SK-N-SH (cell line): Measurements from ENCODE around the gene TPCN2. TPM values are rescaled to one million over a fixed set of nuclear protein-coding genes. Genes with fewer than 3 reads are reported as not detected.

Source experiments
- CTCF ChIA-PET: fragments of 300-600, 350-600 bp; formaldehyde crosslinking; extraction: SDS; loops from one replicate; lab custom pipeline; 2021; lab: Yijun Ruan, JAX
- POLR2A ChIA-PET: fragments of 350-600 bp; sonication (Branson Sonifier 250); formaldehyde crosslinking; extraction: SDS; loops from one replicate; lab custom pipeline; 2020; ENCODE audit warnings: antibody characterized with exemption, inconsistent platforms; lab: Yijun Ruan, JAX
- DNase-seq: peaks from one replicate; pipeline ENCODE4 v3.0.0; 2012
- H2AFZ ChIP-seq: fragments of 200-600 bp; sonication (generic); 2 replicates; pipeline ENCODE4 v1.8.1; 2016; ENCODE audit warnings: antibody characterized with exemption, mild to moderate bottlenecking, low read depth
- H3F3A ChIP-seq: fragments of 200-600 bp; sonication (generic); replicated peaks from 2 replicates; pipeline ENCODE3; 2016; ENCODE audit warnings: antibody characterized with exemption, mild to moderate bottlenecking; ENCODE audit not compliant: insufficient read depth
- H3K27ac ChIP-seq, 2 experiments: fragments of 200-500 bp in 1 of 2; fragments of 200-600 bp in 1 of 2; sonication (Bioruptor generic) in 1 of 2; sonication (generic), shearing (Covaris generic) in 1 of 2; 2 replicates each; pipeline versions ENCODE4 v1.5.1 to v1.6.1; 2014 to 2016; ENCODE audit warnings: low read depth in 2 of 2, inconsistent platforms in 1 of 2, low read length in 1 of 2, mild to moderate bottlenecking in 1 of 2, mixed read lengths in 1 of 2
- H3K27me3 ChIP-seq: fragments of 200-600 bp; sonication (generic), shearing (Covaris generic); 2 replicates; pipeline ENCODE4 v1.6.1; 2016; ENCODE audit warnings: mixed run types; ENCODE audit not compliant: insufficient read depth
- H3K36me3 ChIP-seq, 2 experiments: fragments of 200-500 bp in 1 of 2; fragments of 200-600 bp in 1 of 2; sonication (Bioruptor generic) in 1 of 2; sonication (generic) in 1 of 2; replicated peaks in 1 of 2; 2 replicates each; pipeline versions ENCODE3 to v1.5.1; 2014 to 2016; ENCODE audit warnings: low read length in 1 of 2, mild to moderate bottlenecking in 1 of 2; ENCODE audit not compliant: insufficient read depth in 2 of 2, control insufficient read depth in 1 of 2
- H3K4me1 ChIP-seq, 2 experiments: fragments of 200-500 bp in 1 of 2; fragments of 200-600 bp in 1 of 2; sonication (Bioruptor generic) in 1 of 2; sonication (generic), shearing (Covaris generic) in 1 of 2; 2 replicates each; pipeline versions ENCODE4 v1.5.1 to v1.6.1; 2014 to 2016; ENCODE audit warnings: low read depth in 1 of 2, low read length in 1 of 2, mixed run types in 1 of 2; ENCODE audit not compliant: insufficient read depth in 2 of 2, control insufficient read depth in 1 of 2
- H3K4me2 ChIP-seq: fragments of 200-600 bp; sonication (generic), shearing (Covaris generic); 2 replicates; pipeline ENCODE4 v1.6.1; 2017; ENCODE audit warnings: mixed run types
- H3K4me3 ChIP-seq, 2 experiments: fragments of 200-500 bp in 1 of 2; fragments of 200-600 bp in 1 of 2; sonication (Bioruptor generic) in 1 of 2; sonication (generic), shearing (Covaris generic) in 1 of 2; 2 replicates each; pipeline versions ENCODE4 v1.5.1 to v1.8.1; 2014 to 2016; ENCODE audit warnings: low read depth in 2 of 2, inconsistent platforms in 1 of 2, low read length in 1 of 2, mild to moderate bottlenecking in 1 of 2, mixed read lengths in 1 of 2, moderate library complexity in 1 of 2
- H3K79me2 ChIP-seq: fragments of 200-600 bp; sonication (generic); 2 replicates; pipeline ENCODE4 v1.8.1; 2017; ENCODE audit warnings: mild to moderate bottlenecking; ENCODE audit not compliant: insufficient read depth
- H3K9ac ChIP-seq: fragments of 200-600 bp; sonication (generic); 2 replicates; pipeline ENCODE4 v1.6.1; 2017; ENCODE audit warnings: mixed run types
- H3K9me2 ChIP-seq: fragments of 200-600 bp; sonication (generic); 2 replicates; pipeline ENCODE4 v1.6.1; 2017; ENCODE audit warnings: mixed run types
- H3K9me3 ChIP-seq: fragments of 200-600 bp; sonication (generic); 2 replicates; pipeline ENCODE4 v1.6.1; 2017; ENCODE audit warnings: mixed run types, mild to moderate bottlenecking, moderate library complexity
- H4K20me1 ChIP-seq: fragments of 200-600 bp; sonication (generic); 2 replicates; pipeline ENCODE4 v1.6.1; 2017; ENCODE audit warnings: mild to moderate bottlenecking, mixed run types; ENCODE audit not compliant: insufficient read depth
- CHD2 ChIP-seq: fragments of 150-350 bp; IDR thresholded peaks from 2 replicates; pipeline ENCODE4 v1.6.1; 2018; ENCODE audit warnings: low read length; ENCODE audit not compliant: partially characterized antibody
- ELF1 ChIP-seq: IDR thresholded peaks from 2 replicates; pipeline ENCODE4 v1.4.0; 2012
- EZH2phosphoT487 ChIP-seq: fragments of 200-600 bp; sonication (generic); IDR thresholded peaks from 2 replicates; pipeline ENCODE4 v1.6.1; 2017; ENCODE audit warnings: low read depth, mixed run types, mild to moderate bottlenecking, antibody characterized with exemption, moderate library complexity, borderline replicate concordance
- FOXJ3 ChIP-seq: sonication (generic); formaldehyde crosslinking; IDR thresholded peaks from 2 replicates; pipeline ENCODE4 v1.5.1; 2020; ENCODE audit warnings: mild to moderate bottlenecking, missing genetic modification reagents
- FOXM1 ChIP-seq: IDR thresholded peaks from 2 replicates; pipeline ENCODE4 v1.4.0; 2012; ENCODE audit warnings: low read depth, mild to moderate bottlenecking
- GABPA ChIP-seq: IDR thresholded peaks from 2 replicates; pipeline ENCODE4 v1.4.0; 2012; ENCODE audit warnings: low read depth, mild to moderate bottlenecking
- IRF3 ChIP-seq: fragments of 150-350 bp; IDR thresholded peaks from 2 replicates; pipeline ENCODE4 v1.6.1; 2016; ENCODE audit warnings: mild to moderate bottlenecking, low read depth, low read length
- JUND ChIP-seq: IDR thresholded peaks from 2 replicates; pipeline ENCODE4 v1.4.0; 2012
- MAX ChIP-seq: IDR thresholded peaks from 2 replicates; pipeline ENCODE4 v1.4.0; 2012; ENCODE audit warnings: low read depth
- MEF2A ChIP-seq: IDR thresholded peaks from 2 replicates; pipeline ENCODE4 v1.4.0; 2012; ENCODE audit warnings: low read depth, borderline replicate concordance
- NFIC ChIP-seq: IDR thresholded peaks from 2 replicates; pipeline ENCODE4 v1.4.0; 2012; ENCODE audit warnings: borderline replicate concordance
- NRF1 ChIP-seq: IDR thresholded peaks from 2 replicates; pipeline ENCODE4 v1.6.1; 2012; ENCODE audit warnings: low read depth, mild to moderate bottlenecking, low read length
- PBX3 ChIP-seq: IDR thresholded peaks from 2 replicates; pipeline ENCODE4; 2012
- POLR2AphosphoS5 ChIP-seq: IDR thresholded peaks from 2 replicates; pipeline ENCODE4 v1.6.1; 2012; ENCODE audit warnings: low read depth, low read length
- RAD21 ChIP-seq: IDR thresholded peaks from 2 replicates; pipeline ENCODE4 v1.6.1; 2012; ENCODE audit warnings: mild to moderate bottlenecking, low read length
- RCOR1 ChIP-seq: fragments of 150-350 bp; IDR thresholded peaks from 2 replicates; pipeline ENCODE4 v1.6.1; 2017; ENCODE audit warnings: antibody characterized with exemption, low read length
- RFX5 ChIP-seq: IDR thresholded peaks from 2 replicates; pipeline ENCODE4 v1.6.1; 2012; ENCODE audit warnings: mild to moderate bottlenecking, improper control_type of control experiment, low read length
- SIN3A ChIP-seq: IDR thresholded peaks from 2 replicates; pipeline ENCODE4 v1.6.1; 2012; ENCODE audit warnings: low read depth, mild to moderate bottlenecking, low read length, moderate library complexity, borderline replicate concordance
- TAF1 ChIP-seq: IDR thresholded peaks from 2 replicates; pipeline ENCODE4 v1.6.1; 2012; ENCODE audit warnings: low read depth, mild to moderate bottlenecking, low read length, moderate library complexity, borderline replicate concordance
- TCF12 ChIP-seq: IDR thresholded peaks from 2 replicates; pipeline ENCODE4 v1.4.0; 2012
- TEAD4 ChIP-seq: IDR thresholded peaks from 2 replicates; pipeline ENCODE4 v1.4.0; 2012; ENCODE audit warnings: mild to moderate bottlenecking, borderline replicate concordance; ENCODE audit not compliant: insufficient read depth
- USF2 ChIP-seq: fragments of 150-350 bp; IDR thresholded peaks from 2 replicates; pipeline ENCODE4 v1.6.1; 2017; ENCODE audit warnings: antibody characterized with exemption, low read length, low read depth, borderline replicate concordance
- YY1 ChIP-seq: IDR thresholded peaks from 2 replicates; pipeline ENCODE4 v1.4.0; 2012; ENCODE audit warnings: low read depth, mild to moderate bottlenecking
- ZBTB33 ChIP-seq: IDR thresholded peaks from 2 replicates; pipeline ENCODE4 v1.4.0; 2012; ENCODE audit warnings: low read depth, borderline replicate concordance
- WGBS: methylation state at CpG from one replicate; pipeline ENCODE4 v1.1.6; 2017; ENCODE audit warnings: low lambda C conversion rate; 5-methylcytosine and 5-hydroxymethylcytosine counted together
- polyA plus RNA-seq, 3 experiments: library from polyadenylated mRNA; depleted of rRNA; stranded (reverse); fragments of >200 nt; gene quantifications; 2 replicates each; pipeline ENCODE4 v1.2.3, GENCODE V29; 2012

TPCN2 gene
- polyA plus RNA-seq, 1 of the 3 experiments (the other 2 are of a cell fraction): 8.7 TPM

GRCh38 chr11:69127884-69128283, 79.2 kb downstream of the TPCN2 start:
- no peaks in the 10 kb centered on the region for H3K9me2 ChIP-seq
- H3K4me3 ChIP-seq: no peak overlapping the region
- no peaks in the 10 kb centered on the region for H3K9me3 ChIP-seq
- no peak overlapping the region for H2AFZ ChIP-seq
- TF ChIP-seq TAF1 (no peak), SIN3A (no peak), FOXM1 (no peak), RAD21 (no peak), CHD2 (no peak), GABPA (no peak), NRF1 (no peak), EZH2phosphoT487 (no peak), TEAD4 (no peak), MEF2A (no peak), IRF3 (no peak), RFX5 (no peak), TCF12 (no peak), ELF1 (no peak), POLR2AphosphoS5 (no peak), JUND (no peak)
- H3F3A ChIP-seq: peaks cover 4% of the 10 kb centered on the region
- H3K27ac ChIP-seq: no peak overlapping the region
- ChIA-PET POLR2A (no interaction called here), CTCF (interaction anchor here (1.6 kb wide), 1 partner anchor 13 kb away, joined by 4 read pairs; no protein-coding TSS in a partner anchor)
- no peaks in the 10 kb centered on the region for H3K27me3 ChIP-seq
- 93% methylated on average over 1 of the region's 1 CpG for WGBS
- no peaks in the 10 kb centered on the region for H3K79me2 ChIP-seq
- DNase-seq: no peak
- no peaks in the 10 kb centered on the region for H3K36me3 ChIP-seq
- H4K20me1 ChIP-seq: no peaks in the 10 kb centered on the region
- H3K4me2 ChIP-seq: no peak overlapping the region
- H3K4me1 ChIP-seq: peaks cover 11 to 23% of the 10 kb centered on the region in 2 experiments; a peak in 2 of 4 replicates
- no peak overlapping the region for H3K9ac ChIP-seq

- TF ChIP-seq USF2 (no peak), ZBTB33 (no peak), EZH2phosphoT487 (no peak), PBX3 (no peak), POLR2AphosphoS5 (no peak), RCOR1 (no peak), MAX (no peak), NRF1 (no peak), MEF2A (no peak), NFIC (no peak), FOXJ3 (no peak), YY1 (no peak), IRF3 (no peak)
- Histone ChIP-seq H2AFZ (no peak overlapping the region), H3K4me3 (no peak overlapping the region), H3F3A (peaks cover 3% of the 10 kb centered on the region), H3K4me1 (peaks cover 1 to 15% of the 10 kb centered on the region in 2 experiments; a peak in 2 of 4 replicates), H3K9me2 (no peaks in the 10 kb centered on the region), H4K20me1 (no peaks in the 10 kb centered on the region), H3K27me3 (no peaks in the 10 kb centered on the region), H3K9ac (no peak overlapping the region), H3K27ac (no peak overlapping the region), H3K36me3 (no peaks in the 10 kb centered on the region), H3K9me3 (no peaks in the 10 kb centered on the region), H3K79me2 (no peaks in the 10 kb centered on the region), H3K4me2 (no peak overlapping the region)
- DNase-seq: no peak
- ChIA-PET POLR2A (no interaction called here), CTCF (interaction anchor here (1.0 to 1.6 kb wide), 2 partner anchors 12 to 515 kb away, joined by 4 read pairs; no protein-coding TSS in a partner anchor)
- 64% methylated on average over 2 of the region's 2 CpGs for WGBS
Observed at GRCh38 chr11:69129053-69129452, 80.3 kb downstream of the TPCN2 start.
